Heart right ventricle (tissue), 16 donors: ENCODE measurements around the gene LETM1. TPM values are rescaled to one million over a fixed set of nuclear protein-coding genes. Genes with fewer than 3 reads are reported as not detected.

Experiments
- ATAC-seq, 8 donors: fragments of 200-7000 bp; cut with Tn5 transposase; one replicate each; pipeline ENCODE4 v1.9.1; 2020; ENCODE audit warnings: mild to moderate bottlenecking in 8 of 8, moderate library complexity in 8 of 8, moderate number of reproducible peaks in 1 of 8
- DNase-seq, 2 donors: peaks; one replicate each; pipeline ENCODE4 v3.0.0-alpha.2; 2020
- H3K27ac ChIP-seq, 10 donors: fragments of 200-600 bp; sonication (generic) in 2 of 10; one replicate each; pipeline versions ENCODE4 v1.5.0 to v1.8.0; 2020 to 2022; ENCODE audit warnings: mild to moderate bottlenecking in 3 of 10
- H3K27me3 ChIP-seq, 7 donors: fragments of 200-600 bp; one replicate each; pipeline ENCODE4 v1.8.0; 2021 to 2022; ENCODE audit warnings: mild to moderate bottlenecking in 2 of 7
- H3K36me3 ChIP-seq, 9 donors: fragments of 200-600 bp; sonication (generic) in 1 of 9; one replicate each; pipeline versions ENCODE4 v1.5.0 to v1.8.0; 2020 to 2022; ENCODE audit warnings: mild to moderate bottlenecking in 2 of 9
- H3K4me1 ChIP-seq, 9 donors: fragments of 200-600 bp; sonication (generic) in 1 of 9; one replicate each; pipeline versions ENCODE4 v1.5.0 to v1.8.0; 2020 to 2022; ENCODE audit warnings: mild to moderate bottlenecking in 4 of 9
- H3K4me3 ChIP-seq, 10 donors: fragments of 200-600 bp; sonication (generic) in 2 of 10; one replicate each; pipeline versions ENCODE4 v1.5.0 to v1.8.0; 2020 to 2022; ENCODE audit warnings: mild to moderate bottlenecking in 7 of 10, moderate library complexity in 2 of 10
- H3K9me3 ChIP-seq, 11 donors: fragments of 200-600 bp in 10 of 11; sonication (generic) in 2 of 11; one replicate each; pipeline versions ENCODE4 v1.5.0 to v1.8.0; 2013 to 2022; ENCODE audit warnings: mild to moderate bottlenecking in 2 of 11, control low read depth in 1 of 11, moderate library complexity in 1 of 11
- WGBS, 2 donors: extraction: QIAGEN DNeasy Blood & Tissue Kit; methylation state at CpG; one replicate each; pipeline ENCODE4 v1.1.7; 2013; ENCODE audit warnings: inconsistent platforms in 1 of 2; 5-methylcytosine and 5-hydroxymethylcytosine counted together
- intact Hi-C, 10 donors: fragments of 100-400 bp; cut with DNase I; formaldehyde crosslinking; loops; one replicate each; pipeline versions ENCODE4 v1.11.1 to v1.14.2; 2022
- polyA plus RNA-seq, 2 donors: library from polyadenylated mRNA; stranded (reverse); fragments of 200-250 nt; gene quantifications; one replicate each; pipeline ENCODE4 v1.2.3, GENCODE V29; 2013
- total RNA-seq, 10 donors: library from RNA; stranded (reverse); fragmentation: NEBNext Ultra II Directional in 3 of 10; extraction: Animal tissue kit (Norgen Biotek cat#: 25700) in 3 of 10; gene quantifications; one replicate each; pipeline versions ENCODE4 v1.2.1 to v1.2.4, GENCODE V29; 2021 to 2023
- TF ChIP-seq, protein P1 (sequence below), 9 donors: fragments of 200-600 bp; sonication (generic) in 2 of 9; IDR thresholded peaks; one replicate each; pipeline versions ENCODE4 v1.5.0 to v1.8.0; 2021 to 2022; ENCODE audit warnings: antibody characterized with exemption in 9 of 9, mild to moderate bottlenecking in 5 of 9, moderate library complexity in 1 of 9
- donor health status: Arrhythmogenic right ventricular cardiomyopathy.
- donor health status: ischemic (EF 13 %, LVEDD 7.1; RV severe dilation, severe dysfunction).
- donor health status: healthy with polysubstance abuse.
- donor health status: DM: no; HTN: yes; CAD: no.
- donor health status: DM: no; HTN: no; CAD: no.
- donor health status: ischemic (EF 25% LVEDD 6.9; RV normal size, moderate dysfunction).
- donor health status: ischemic (EF 25% LVEDD 5.7; RV mildly dilated, moderate dysfunction).
- donor health status: healthy.
- donor health status: DM: yes; HTN: yes; CAD: no.
- donor health status: Ischemic cardiomyopathy.
- donor health status: ischemic (EF 35%, LVEDD 5.7; RV mildly dilated, moderate dysfunction).
- donor health status: nonischemic (EF 11% LVEDD 7.7; RV severe dilation, severe dysfunction).
- donor health status: DM: yes; HTN: yes; CAD: no.
- donor health status: PGD.
- donor health status: ischemic (EF 29% LVEDD 5.4; RV normal size, mild dysfunction).
- donor health status: nonischemic (EF 23%, LVEDD 6.1; RV moderate dilation, normal function).

Gene LETM1
- total and polyA plus RNA-seq, 12 donors, result 23.4 to 53.1 (median 41.2) TPM

DNA sequence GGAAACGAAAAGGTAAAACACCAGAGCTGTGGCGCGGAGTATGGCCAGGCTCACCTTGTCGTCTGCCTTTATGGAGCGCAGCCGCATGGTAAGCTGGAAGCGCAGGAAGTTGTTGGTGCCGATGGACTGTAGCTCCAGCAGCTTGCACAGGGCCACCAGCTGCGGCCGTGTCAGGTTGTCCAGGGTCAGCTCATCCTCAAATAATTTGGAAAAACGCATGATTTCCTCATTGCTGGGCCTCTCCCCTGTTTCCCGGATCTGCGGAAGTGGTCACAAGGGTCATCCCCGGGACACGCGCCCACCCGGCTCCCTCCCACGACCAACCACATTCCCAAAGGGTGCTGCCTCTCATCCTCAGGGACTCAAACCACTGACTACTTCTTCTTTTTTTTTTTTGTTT is 23.3 kb downstream of the LETM1 start:
- TF ChIP-seq, protein P1, sequence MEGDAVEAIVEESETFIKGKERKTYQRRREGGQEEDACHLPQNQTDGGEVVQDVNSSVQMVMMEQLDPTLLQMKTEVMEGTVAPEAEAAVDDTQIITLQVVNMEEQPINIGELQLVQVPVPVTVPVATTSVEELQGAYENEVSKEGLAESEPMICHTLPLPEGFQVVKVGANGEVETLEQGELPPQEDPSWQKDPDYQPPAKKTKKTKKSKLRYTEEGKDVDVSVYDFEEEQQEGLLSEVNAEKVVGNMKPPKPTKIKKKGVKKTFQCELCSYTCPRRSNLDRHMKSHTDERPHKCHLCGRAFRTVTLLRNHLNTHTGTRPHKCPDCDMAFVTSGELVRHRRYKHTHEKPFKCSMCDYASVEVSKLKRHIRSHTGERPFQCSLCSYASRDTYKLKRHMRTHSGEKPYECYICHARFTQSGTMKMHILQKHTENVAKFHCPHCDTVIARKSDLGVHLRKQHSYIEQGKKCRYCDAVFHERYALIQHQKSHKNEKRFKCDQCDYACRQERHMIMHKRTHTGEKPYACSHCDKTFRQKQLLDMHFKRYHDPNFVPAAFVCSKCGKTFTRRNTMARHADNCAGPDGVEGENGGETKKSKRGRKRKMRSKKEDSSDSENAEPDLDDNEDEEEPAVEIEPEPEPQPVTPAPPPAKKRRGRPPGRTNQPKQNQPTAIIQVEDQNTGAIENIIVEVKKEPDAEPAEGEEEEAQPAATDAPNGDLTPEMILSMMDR (IDR thresholded peaks at IDR 0.05), result no peak
- Histone ChIP-seq H3K27me3 (no peaks in the 10 kb centered on the region), H3K4me1 (no peaks in the 10 kb centered on the region), H3K4me3 (no peak overlapping the region), H3K27ac (no peak overlapping the region), H3K9me3 (no peaks in the 10 kb centered on the region), H3K36me3 (peaks cover 3 to 85% (median 55%) of the 10 kb centered on the region in 9 donors)
- 91 to 93% methylated on average over 18 of the region's 18 CpGs for WGBS, 2 donors
- intact Hi-C loops, result loop anchor here in 1 of 10 donors (10.0 kb wide), 1 partner anchor 62 kb away; no protein-coding TSS in a partner anchor
- DNase-seq (no peak), ATAC-seq (no peak)

DNA sequence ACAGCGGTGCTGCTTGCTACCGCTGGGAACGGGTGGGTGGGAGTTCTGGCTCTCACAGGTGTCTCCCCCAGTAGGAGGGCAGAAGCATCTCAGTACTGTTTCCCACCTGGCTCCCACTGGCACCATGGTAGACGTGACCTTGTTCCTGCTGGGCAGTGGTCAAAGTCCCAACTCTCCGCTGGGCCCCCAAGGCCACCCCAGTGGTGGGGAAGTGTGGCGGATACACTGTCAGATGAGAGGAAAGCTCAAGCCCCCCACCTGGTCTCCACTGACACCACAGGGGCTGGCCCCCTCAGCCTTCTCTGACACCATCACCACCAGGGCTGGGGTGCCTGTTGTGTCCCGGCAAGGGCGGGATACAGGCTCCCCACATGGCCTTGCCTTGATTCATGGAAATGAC is 24.6 kb downstream of the LETM1 start:
- DNase-seq (no peak), ATAC-seq (no peak)
- intact Hi-C loops, result loop anchor here in 1 of 10 donors (10.0 kb wide), 1 partner anchor 63 kb away; no protein-coding TSS in a partner anchor
- 93 to 96% methylated on average over 8 of the region's 8 CpGs for WGBS, 2 donors
- Histone ChIP-seq H3K27ac (no peak overlapping the region), H3K4me1 (no peaks in the 10 kb centered on the region), H3K36me3 (peaks cover 3 to 78% (median 48%) of the 10 kb centered on the region in 9 donors), H3K9me3 (no peaks in the 10 kb centered on the region), H3K4me3 (no peak overlapping the region), H3K27me3 (no peaks in the 10 kb centered on the region)
- TF ChIP-seq, protein P1 (IDR thresholded peaks at IDR 0.05), result no peak

DNA sequence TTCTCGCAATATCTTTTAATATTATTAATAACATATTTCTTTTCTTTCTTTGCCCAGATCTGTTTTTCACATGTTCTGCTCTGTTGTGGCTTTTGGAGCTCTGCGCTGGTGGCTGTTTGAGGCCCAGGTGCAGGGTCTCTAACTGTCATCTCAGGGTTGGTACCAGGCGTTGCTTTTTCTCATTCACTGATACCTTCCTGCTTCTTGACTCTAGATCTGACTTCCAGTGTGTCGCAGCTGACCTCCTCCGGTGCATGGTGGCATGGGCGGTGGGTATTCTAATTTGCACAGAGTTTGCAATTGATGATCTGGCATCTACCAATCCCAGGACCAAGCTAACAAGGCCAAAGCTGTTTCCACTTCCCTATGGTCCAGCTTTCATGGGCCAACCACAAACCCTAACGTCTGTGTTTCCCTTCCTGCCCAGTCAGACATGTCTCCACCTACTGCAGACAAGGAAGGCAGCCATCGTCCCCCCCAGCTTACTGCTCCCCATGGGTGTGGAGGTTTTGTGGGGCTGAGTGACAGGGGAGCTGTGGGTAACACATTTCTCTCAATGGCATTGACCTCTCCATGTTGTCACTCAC is 25.2 kb downstream of the LETM1 start:
- ATAC-seq (no peak), DNase-seq (no peak)
- intact Hi-C loops, result loop anchor here in 1 of 10 donors (10.0 kb wide), 1 partner anchor 64 kb away; no protein-coding TSS in a partner anchor
- Histone ChIP-seq H3K36me3 (peaks cover 3 to 78% (median 45%) of the 10 kb centered on the region in 9 donors), H3K27ac (no peak overlapping the region), H3K4me3 (no peak overlapping the region), H3K4me1 (no peaks in the 10 kb centered on the region), H3K9me3 (no peaks in the 10 kb centered on the region), H3K27me3 (no peaks in the 10 kb centered on the region)
- 88 to 89% methylated on average over 8 of the region's 8 CpGs for WGBS, 2 donors
- TF ChIP-seq, protein P1 (IDR thresholded peaks at IDR 0.05), result no peak

DNA sequence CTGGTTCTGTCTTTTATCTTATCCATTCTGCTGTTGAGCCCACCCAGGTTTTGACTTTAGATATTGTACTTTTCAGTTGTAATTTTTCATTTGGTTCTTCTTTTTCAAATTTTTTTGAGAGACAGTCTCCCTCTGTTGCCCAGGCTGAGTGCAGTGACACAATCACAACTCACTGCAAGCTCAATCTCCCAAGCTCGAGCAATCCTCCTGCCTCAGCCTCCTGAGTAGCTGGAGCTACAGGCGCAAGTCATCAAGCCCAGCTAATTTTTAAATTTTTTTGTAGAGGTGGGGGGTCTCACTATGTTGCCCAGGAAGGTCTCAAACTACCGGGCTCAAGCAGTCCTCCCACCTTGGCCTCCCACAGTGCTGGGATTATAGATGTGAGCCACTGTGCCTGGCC is 25.7 kb downstream of the LETM1 start:
- Histone ChIP-seq H3K36me3 (peaks cover 3 to 78% (median 44%) of the 10 kb centered on the region in 9 donors), H3K27ac (no peak overlapping the region), H3K27me3 (no peaks in the 10 kb centered on the region), H3K9me3 (no peaks in the 10 kb centered on the region), H3K4me3 (no peak overlapping the region), H3K4me1 (no peaks in the 10 kb centered on the region)
- TF ChIP-seq, protein P1 (IDR thresholded peaks at IDR 0.05), result no peak
- WGBS, 2 donors, result 95 to 97% methylated on average over 3 of the region's 3 CpGs
- no peak for ATAC-seq
- DNase-seq, result no peak
- intact Hi-C loops, result loop anchor here in 1 of 10 donors (10.0 kb wide), 1 partner anchor 65 kb away; no protein-coding TSS in a partner anchor
